Loucy (cell line): ENCODE measurements around the gene FSTL4.

Source experiments
- EZH2phosphoT487 ChIP-seq: fragments of 200-600 bp; IDR thresholded peaks from 2 replicates; pipeline ENCODE4 v1.6.1; 2018; ENCODE audit warnings: antibody characterized with exemption, mild to moderate bottlenecking, moderate library complexity, borderline replicate concordance
- TF ChIP-seq, protein P1 (sequence below): fragments of 200-600 bp; sonication (generic); conservative IDR thresholded peaks from 2 replicates; pipeline ENCODE4 v1.5.1; 2014; ENCODE audit warnings: mild to moderate bottlenecking, antibody characterized with exemption, low read length

DNA sequence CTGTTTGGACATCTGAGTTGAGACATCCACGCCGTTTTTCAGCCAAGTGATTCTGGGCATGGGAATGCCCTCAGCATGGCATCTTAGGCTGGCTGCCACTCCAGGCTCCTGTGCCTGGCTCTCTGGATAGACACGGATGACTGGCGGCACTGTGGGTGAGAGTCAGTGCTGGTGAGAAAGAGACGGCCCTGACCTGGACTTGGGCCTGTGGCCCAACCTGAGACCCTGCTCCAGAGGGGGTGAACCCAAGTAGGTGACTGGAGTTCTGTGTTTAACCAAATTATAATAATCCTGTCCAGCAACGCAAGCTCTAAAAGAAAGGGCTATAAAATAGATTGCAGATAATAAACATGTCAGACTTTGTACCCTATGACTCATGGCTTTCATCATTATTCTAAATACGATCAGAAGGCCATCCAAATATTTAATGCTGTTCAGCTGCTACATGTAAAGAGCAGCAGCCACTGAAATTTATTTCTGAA lies 386.6 kb downstream of the FSTL4 start:
- TF ChIP-seq, protein P1, sequence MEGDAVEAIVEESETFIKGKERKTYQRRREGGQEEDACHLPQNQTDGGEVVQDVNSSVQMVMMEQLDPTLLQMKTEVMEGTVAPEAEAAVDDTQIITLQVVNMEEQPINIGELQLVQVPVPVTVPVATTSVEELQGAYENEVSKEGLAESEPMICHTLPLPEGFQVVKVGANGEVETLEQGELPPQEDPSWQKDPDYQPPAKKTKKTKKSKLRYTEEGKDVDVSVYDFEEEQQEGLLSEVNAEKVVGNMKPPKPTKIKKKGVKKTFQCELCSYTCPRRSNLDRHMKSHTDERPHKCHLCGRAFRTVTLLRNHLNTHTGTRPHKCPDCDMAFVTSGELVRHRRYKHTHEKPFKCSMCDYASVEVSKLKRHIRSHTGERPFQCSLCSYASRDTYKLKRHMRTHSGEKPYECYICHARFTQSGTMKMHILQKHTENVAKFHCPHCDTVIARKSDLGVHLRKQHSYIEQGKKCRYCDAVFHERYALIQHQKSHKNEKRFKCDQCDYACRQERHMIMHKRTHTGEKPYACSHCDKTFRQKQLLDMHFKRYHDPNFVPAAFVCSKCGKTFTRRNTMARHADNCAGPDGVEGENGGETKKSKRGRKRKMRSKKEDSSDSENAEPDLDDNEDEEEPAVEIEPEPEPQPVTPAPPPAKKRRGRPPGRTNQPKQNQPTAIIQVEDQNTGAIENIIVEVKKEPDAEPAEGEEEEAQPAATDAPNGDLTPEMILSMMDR, result no peak
- TF ChIP-seq EZH2phosphoT487, result no peak
